ENCODE measurements around the gene CKAP2.
"Not testable (repeated sequence)": the region's sequence is repeated elsewhere in the genome, so short reads cannot be mapped to it uniquely, and the experiment has no call there.

CKAP2 gene, protein sequence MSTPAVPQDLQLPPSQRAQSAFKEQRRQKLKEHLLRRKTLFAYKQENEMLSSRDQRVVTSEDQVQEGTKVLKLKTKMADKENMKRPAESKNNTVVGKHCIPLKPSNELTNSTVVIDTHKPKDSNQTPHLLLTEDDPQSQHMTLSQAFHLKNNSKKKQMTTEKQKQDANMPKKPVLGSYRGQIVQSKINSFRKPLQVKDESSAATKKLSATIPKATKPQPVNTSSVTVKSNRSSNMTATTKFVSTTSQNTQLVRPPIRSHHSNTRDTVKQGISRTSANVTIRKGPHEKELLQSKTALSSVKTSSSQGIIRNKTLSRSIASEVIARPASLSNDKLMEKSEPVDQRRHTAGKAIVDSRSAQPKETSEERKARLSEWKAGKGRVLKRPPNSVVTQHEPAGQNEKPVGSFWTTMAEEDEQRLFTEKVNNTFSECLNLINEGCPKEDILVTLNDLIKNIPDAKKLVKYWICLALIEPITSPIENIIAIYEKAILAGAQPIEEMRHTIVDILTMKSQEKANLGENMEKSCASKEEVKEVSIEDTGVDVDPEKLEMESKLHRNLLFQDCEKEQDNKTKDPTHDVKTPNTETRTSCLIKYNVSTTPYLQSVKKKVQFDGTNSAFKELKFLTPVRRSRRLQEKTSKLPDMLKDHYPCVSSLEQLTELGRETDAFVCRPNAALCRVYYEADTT

DNA sequence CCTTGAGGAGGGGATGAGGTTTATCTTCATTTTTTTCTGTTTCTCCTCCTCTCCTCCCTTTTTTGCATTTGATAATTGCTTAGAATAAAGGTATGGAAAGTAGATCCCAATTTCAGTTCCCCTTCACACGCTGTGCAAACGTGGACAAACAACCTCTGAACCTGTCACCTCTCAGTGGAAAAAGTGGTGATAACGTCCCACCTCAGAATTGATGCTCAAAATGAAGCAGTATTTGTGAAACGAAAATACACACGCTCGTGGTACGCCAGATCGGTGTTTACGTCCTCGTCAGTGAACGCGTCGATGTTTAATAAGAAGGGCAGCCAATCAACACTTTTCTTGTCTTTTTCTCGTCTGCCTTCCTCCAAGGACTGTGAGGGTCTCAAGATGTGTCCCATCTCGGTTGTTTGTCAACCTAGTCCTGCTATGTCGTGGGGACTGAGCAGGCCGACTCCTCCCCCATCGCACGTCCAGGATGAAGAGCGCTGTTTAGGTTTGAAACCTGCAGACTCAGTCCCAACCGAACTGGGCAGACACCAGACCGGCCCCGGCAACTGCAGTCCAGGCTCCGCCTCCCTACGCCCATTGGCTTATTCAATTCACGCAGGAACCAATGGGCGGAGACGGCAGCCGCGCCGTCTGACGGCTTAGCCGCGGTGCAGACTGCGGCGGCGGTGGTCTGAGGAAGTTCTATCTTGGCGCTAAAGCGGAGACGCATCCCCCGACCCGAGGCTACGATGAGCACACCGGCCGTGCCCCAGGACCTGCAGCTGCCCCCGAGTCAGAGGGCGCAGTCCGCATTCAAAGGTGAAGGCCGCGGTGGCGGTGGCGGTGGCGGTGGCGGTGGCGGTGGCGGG is at the start of gene CKAP2:
Gene CKAP2, plus strand, starts transcription at position 659 of the 857 bp plus-strand sequence. Its CDS starts 79 bp downstream, at position 738.
- peak; percentile 80 for DNase-seq (ENCODE audit: insufficient read length, low spot score)
- FAIRE-seq: peak; percentile 75

DNA sequence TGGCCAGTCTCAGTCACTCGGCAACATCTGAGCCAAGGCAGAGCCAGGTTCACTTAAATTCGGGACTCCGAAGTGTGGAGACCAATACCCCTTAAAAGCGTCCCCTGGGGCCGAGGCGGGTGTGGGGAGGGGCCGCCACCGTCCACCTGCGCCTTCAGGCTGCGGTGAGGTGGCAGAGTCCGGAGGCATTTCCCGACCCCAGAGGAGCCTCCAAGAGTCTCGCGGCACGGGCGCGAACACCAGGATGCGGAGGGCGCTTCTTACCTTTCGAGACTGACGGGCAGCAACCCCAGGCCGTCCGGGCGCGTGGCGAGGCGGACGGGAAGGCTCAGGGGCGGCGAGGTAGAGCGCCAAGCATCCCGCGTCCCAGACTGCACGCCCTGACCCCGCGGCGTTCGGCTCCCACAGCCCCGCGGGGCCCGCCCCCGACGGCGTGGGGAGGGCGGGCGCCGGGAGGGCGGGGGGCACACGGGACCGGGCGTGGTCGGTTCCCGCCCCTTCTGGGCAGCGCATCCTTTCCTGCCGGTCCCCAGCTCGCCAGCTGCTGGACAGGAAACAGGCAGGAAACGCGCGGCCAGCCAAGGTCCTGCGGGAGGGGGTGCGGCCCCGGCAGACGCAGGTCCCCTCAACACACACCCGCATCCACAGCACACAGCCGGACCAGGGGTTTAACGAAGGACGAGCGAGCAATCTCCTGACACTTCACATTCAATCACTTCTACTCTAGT is 49.3 kb upstream of the CKAP2 start, which contains the start of gene THSD1:
Gene THSD1, minus strand, starts transcription at position 406 of the 728 bp plus-strand sequence. CDS start 3,572 bp downstream, outside the sequence.
- no peak for FAIRE-seq
- peak; percentile 56 for DNase-seq (ENCODE audit: insufficient read length, low spot score)

- FAIRE-seq: no peak
- no peak for DNase-seq (ENCODE audit: insufficient read length, low spot score)
Observed at GRCh38 chr13:52406629-52407028, 48.6 kb upstream of the CKAP2 start.

- not testable (repeated sequence) for FAIRE-seq
Observed at GRCh38 chr13:52407436-52407835, 47.8 kb upstream of the CKAP2 start.

DNA sequence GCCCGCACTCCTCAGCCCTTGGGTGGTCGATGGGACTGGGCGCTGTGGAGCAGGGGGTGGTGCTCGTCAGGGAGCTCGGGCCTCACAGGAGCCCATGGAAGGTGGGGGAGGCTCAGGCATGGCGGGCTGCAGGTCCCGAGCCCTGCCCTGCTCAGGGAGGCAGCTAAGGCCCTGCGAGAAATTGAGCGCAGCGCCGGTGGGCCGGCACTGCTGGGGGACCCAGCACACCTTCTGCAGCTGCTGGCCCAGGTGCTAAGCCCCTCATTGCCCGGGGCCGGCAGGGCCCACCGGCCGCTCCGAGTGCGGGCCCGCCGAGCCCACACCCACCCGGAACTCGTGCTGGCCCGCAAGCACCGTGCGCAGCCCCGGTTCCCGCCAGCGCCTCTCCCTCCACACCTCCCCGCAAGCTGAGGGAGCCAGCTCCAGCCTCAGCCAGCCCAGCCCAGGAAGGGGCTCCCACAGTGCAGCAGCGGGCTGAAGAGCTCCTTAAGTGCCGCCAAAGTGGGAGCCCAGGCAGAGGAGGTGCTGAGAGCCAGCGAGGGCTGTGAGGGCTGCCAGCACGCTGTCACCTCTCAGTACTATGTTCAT is 47.1 kb upstream of the CKAP2 start:
- not testable (repeated sequence) for FAIRE-seq; DNase-seq (ENCODE audit: insufficient read length, low spot score)

More at GRCh38 chr13:52407436-52407835, 47.8 kb upstream of the CKAP2 start:
- not testable (repeated sequence) for DNase-seq (ENCODE audit: insufficient read length, low spot score)

GRCh38 chr13:52411629-52412028 is 43.6 kb upstream of the CKAP2 start:
- FAIRE-seq (no peak), DNase-seq (ENCODE audit: insufficient read length, low spot score) (no peak)

GRCh38 chr13:52412128-52412527 is 43.1 kb upstream of the CKAP2 start:
- DNase-seq (ENCODE audit: insufficient read length, low spot score) (no peak), FAIRE-seq (no peak)

- FAIRE-seq: no peak
- DNase-seq (ENCODE audit: insufficient read length, low spot score): no peak
Observed at GRCh38 chr13:52414051-52414450, 41.2 kb upstream of the CKAP2 start.

- DNase-seq (ENCODE audit: insufficient read length, low spot score) (peak; percentile 42), FAIRE-seq (no peak)
Observed at GRCh38 chr13:52414963-52415362, 40.3 kb upstream of the CKAP2 start.

DNA sequence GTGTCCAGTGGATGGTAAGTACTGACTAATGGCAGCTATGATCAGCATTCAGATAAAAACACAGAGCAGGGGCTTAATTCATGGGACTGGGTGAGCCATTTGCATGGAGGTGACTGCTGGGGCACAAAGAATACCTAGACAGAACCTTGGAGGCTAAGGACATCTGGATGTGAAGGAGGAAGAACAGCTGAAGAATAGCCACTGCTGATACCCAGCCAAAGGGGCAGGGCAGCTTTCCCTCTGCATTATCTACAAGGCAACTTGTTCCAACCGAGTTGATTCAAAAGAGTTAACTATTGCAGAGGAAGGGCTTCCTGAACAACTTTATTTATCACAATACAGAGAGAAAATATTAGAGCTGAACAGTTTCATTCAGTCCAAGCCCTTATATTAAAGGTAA is 36.2 kb upstream of the CKAP2 start:
- no peak for DNase-seq (ENCODE audit: insufficient read length, low spot score)
- no peak for FAIRE-seq

GRCh38 chr13:52421216-52421615 is 34.1 kb upstream of the CKAP2 start:
- FAIRE-seq (no peak), DNase-seq (ENCODE audit: insufficient read length, low spot score) (no peak)

- FAIRE-seq: no peak
Observed at GRCh38 chr13:52428295-52428694, 27.0 kb upstream of the CKAP2 start.

DNA sequence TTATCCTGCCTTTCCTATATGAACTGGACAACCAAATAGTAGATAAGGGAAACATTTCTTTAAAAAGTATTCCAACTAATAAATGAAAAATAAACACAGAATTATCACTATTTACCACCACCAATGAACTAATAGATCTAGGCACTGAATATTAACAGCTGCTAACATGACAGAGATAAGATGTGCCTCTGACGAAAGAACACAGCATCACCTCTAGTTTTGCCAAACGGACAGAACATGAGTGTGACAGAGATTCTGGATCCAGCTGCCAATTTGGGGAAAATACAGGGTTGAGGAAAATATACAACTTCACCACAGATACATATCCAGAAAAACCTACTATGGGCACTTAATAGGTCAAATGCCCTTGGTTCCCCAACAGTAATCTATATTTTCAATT is 22.8 kb upstream of the CKAP2 start:
- DNase-seq (ENCODE audit: insufficient read length, low spot score): no peak
- no peak for FAIRE-seq

More at GRCh38 chr13:52428295-52428694, 27.0 kb upstream of the CKAP2 start:
- DNase-seq (ENCODE audit: insufficient read length, low spot score): no peak

- FAIRE-seq (no peak), DNase-seq (ENCODE audit: insufficient read length, low spot score) (no peak)
Observed at GRCh38 chr13:52446265-52446664, 9.0 kb upstream of the CKAP2 start.

GRCh38 chr13:52447354-52447753 is 7.9 kb upstream of the CKAP2 start:
- DNase-seq (ENCODE audit: insufficient read length, low spot score) (no peak), FAIRE-seq (no peak)

GRCh38 chr13:52447815-52448552 is 7.3 kb upstream of the CKAP2 start:
- FAIRE-seq (no peak), DNase-seq (ENCODE audit: insufficient read length, low spot score) (no peak)

DNA sequence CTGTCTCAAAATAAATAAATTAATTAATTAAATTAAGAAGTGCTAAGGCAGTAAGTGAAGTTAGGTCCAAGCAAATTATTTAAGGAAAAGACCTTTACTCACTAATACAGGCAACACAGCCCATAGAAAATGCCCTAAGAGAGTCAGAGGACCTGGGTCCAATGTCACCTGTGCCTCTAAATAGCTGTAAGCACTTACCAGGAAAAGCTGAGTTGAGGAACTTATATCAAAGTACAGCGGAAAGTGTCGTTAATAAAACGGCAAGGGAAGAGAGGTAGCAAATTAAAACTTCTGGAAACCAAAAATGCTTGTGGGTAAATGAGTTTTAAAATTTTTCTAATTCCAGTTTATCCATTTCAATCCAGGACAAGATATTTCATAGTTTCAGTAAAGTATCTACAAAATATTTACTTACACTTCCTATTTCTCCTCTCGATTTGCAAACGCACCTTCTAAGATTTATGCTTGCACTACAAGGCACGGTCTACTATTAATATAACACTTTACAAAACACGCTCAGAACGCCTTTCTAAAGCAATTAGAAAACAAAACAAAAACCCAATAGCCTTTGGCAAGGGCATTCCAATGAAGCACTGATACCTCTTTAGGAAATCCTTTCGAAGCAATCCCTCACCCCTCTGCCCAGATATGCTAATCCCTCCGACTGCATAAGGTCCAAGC is 5.8 kb upstream of the CKAP2 start:
- FAIRE-seq (no peak), DNase-seq (ENCODE audit: insufficient read length, low spot score) (no peak)

DNA sequence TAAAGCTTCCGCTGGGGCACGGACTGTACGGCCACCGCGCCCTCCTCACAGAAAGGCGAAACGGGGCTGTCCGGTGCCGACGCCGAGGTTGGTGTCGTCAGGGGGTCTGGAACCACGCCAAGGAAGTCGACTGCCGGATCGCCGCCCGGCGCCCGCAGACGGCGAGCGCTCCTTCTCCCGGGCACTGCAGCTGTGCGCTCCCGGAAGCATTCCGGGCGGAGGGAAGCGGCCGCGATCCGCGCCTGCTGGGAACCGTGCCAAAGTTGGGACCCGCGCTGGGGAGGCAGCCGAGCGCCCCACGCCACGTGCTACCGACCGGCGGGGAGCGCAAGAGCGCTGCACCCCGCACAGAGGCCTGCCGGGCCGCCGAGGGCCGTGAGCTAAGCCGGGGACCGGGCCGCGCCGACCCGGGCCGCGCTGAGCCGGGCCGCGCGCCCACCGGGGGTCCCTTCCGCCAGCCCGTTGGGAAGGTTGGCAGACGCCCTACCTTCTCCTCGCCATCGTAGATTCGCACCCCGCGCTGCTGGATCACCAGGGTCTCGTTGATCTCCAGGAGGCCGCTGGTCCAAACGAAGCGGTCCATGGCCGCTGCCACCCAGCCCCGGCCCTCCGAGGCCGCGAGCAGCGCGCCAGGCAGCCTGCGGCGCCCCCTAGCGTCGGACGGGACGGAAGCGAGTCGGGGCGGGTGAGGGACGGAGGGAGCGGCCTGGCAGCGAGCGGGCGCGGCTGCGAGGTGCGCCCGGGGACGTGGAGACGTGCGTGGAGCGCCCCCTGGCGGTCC is 5.1 kb upstream of the CKAP2 start, which contains the start of gene VPS36:
Gene VPS36, minus strand, starts transcription at position 623 of the 781 bp plus-strand sequence. Its CDS starts 40 bp downstream, at position 583.
- DNase-seq (ENCODE audit: insufficient read length, low spot score): peak; percentile 73
- FAIRE-seq: peak; percentile 70

Data from HTR-8/SVneo (cell line).